IMR-90 (cell line): ENCODE measurements around the gene EYS. TPM values are rescaled to one million over a fixed set of nuclear protein-coding genes. Genes with fewer than 3 reads are reported as not detected.

Source experiments
- ATAC-seq: fragments of 200-7000 bp; cut with Tn5 transposase; 2 replicates; pipeline ENCODE4 v1.9.1; 2020; ENCODE audit warnings: low read depth, mild to moderate bottlenecking, moderate library complexity
- BruUV-seq: library from RNA; stranded (reverse); fragments of 400-500 nt; replicated peaks from 2 replicates; lab custom pipeline; 2021; lab: Mats Ljungman, UMichigan
- CTCF ChIA-PET: fragments of 300-600 bp; formaldehyde crosslinking; extraction: SDS; loops from one replicate; lab custom pipeline; 2021; ENCODE audit warnings: antibody characterized with exemption; lab: Yijun Ruan, JAX
- POLR2A ChIA-PET: fragments of 300-600 bp; sonication (Branson Sonifier 250); formaldehyde crosslinking; loops from one replicate; lab custom pipeline; 2022; ENCODE audit warnings: antibody characterized with exemption; ENCODE audit not compliant: unreplicated experiment; lab: Charles Lee
- DNase-seq: peaks from one replicate; pipeline ENCODE4 v3.0.0; 2013
- H2AFZ ChIP-seq: replicated peaks from 2 replicates; pipeline ENCODE3; 2013; ENCODE audit warnings: low read length, mild to moderate bottlenecking; ENCODE audit not compliant: poor library complexity
- H2AK5ac ChIP-seq: 2 replicates; pipeline ENCODE4 v1.6.1; 2013; ENCODE audit warnings: low read depth, low read length, inconsistent platforms
- H2AK9ac ChIP-seq: replicated peaks from 2 replicates; pipeline ENCODE3; 2013; ENCODE audit warnings: mild to moderate bottlenecking, low read depth, low read length, moderate library complexity; ENCODE audit not compliant: poor library complexity
- H2BK120ac ChIP-seq: 2 replicates; pipeline ENCODE4 v1.6.1; 2013; ENCODE audit warnings: low read depth, low read length, inconsistent platforms
- H2BK15ac ChIP-seq: 3 replicates; pipeline ENCODE4 v1.6.1; 2013; ENCODE audit warnings: low read depth, low read length, inconsistent platforms
- H2BK20ac ChIP-seq: 2 replicates; pipeline ENCODE4 v1.6.1; 2013; ENCODE audit warnings: low read depth, mild to moderate bottlenecking, inconsistent platforms, low read length, moderate library complexity
- H2BK5ac ChIP-seq: 2 replicates; pipeline ENCODE4 v1.6.1; 2013; ENCODE audit warnings: mild to moderate bottlenecking, low read depth, low read length, inconsistent platforms; ENCODE audit not compliant: poor library complexity, severe bottlenecking
- H3K14ac ChIP-seq: replicated peaks from 2 replicates; pipeline ENCODE4 v1.6.1; 2013; ENCODE audit warnings: low read depth, low read length, inconsistent platforms
- H3K18ac ChIP-seq: 2 replicates; pipeline ENCODE4 v1.6.1; 2013; ENCODE audit warnings: low read depth, low read length, control low read depth
- H3K23ac ChIP-seq: 2 replicates; pipeline ENCODE4 v1.6.1; 2013; ENCODE audit warnings: low read depth, low read length, inconsistent platforms
- H3K27ac ChIP-seq: 2 replicates; pipeline ENCODE4 v1.5.1; 2013; ENCODE audit warnings: mild to moderate bottlenecking, control low read depth, low read length; ENCODE audit not compliant: insufficient read depth
- H3K27me3 ChIP-seq: 2 replicates; pipeline ENCODE4 v1.6.1; 2013; ENCODE audit warnings: low read length; ENCODE audit not compliant: control insufficient read depth, insufficient read depth
- H3K36me3 ChIP-seq: 2 replicates; pipeline ENCODE4 v1.6.1; 2013; ENCODE audit warnings: low read length, mixed read lengths; ENCODE audit not compliant: control insufficient read depth, insufficient read depth
- H3K4ac ChIP-seq: 2 replicates; pipeline ENCODE4 v1.6.1; 2013; ENCODE audit warnings: low read depth, low read length, inconsistent platforms
- H3K4me1 ChIP-seq: 2 replicates; pipeline ENCODE4 v1.6.1; 2013; ENCODE audit warnings: low read length, mixed read lengths; ENCODE audit not compliant: control insufficient read depth, insufficient read depth
- H3K4me2 ChIP-seq: 2 replicates; pipeline ENCODE4 v1.6.1; 2013; ENCODE audit warnings: low read depth, mild to moderate bottlenecking, control low read depth, low read length, moderate library complexity
- H3K4me3 ChIP-seq: 2 replicates; pipeline ENCODE4 v1.5.1; 2013; ENCODE audit warnings: low read depth, mild to moderate bottlenecking, control low read depth, low read length, moderate library complexity; ENCODE audit not compliant: insufficient read depth
- H3K56ac ChIP-seq: 2 replicates; pipeline ENCODE4 v1.6.1; 2013; ENCODE audit warnings: low read length, inconsistent platforms; ENCODE audit not compliant: insufficient read depth; ENCODE audit errors: extremely low read depth
- H3K79me1 ChIP-seq, 2 experiments: 2 replicates each; pipeline ENCODE4 v1.6.1; 2013; ENCODE audit warnings: low read length in 2 of 2, inconsistent platforms in 1 of 2, low read depth in 1 of 2
- H3K9ac ChIP-seq: 2 replicates; pipeline ENCODE4 v1.6.1; 2013; ENCODE audit warnings: low read depth, low read length, control low read depth
- H3K9me1 ChIP-seq: 2 replicates; pipeline ENCODE4 v1.6.1; 2013; ENCODE audit warnings: low read length, inconsistent platforms; ENCODE audit not compliant: insufficient read depth
- H3K9me3 ChIP-seq: 2 replicates; pipeline ENCODE4 v1.6.1; 2013; ENCODE audit warnings: low read length; ENCODE audit not compliant: control insufficient read depth, insufficient read depth
- H4K20me1 ChIP-seq: 2 replicates; pipeline ENCODE4 v1.6.1; 2013; ENCODE audit warnings: low read length, inconsistent platforms; ENCODE audit not compliant: insufficient read depth
- H4K5ac ChIP-seq: 2 replicates; pipeline ENCODE4 v1.6.1; 2013; ENCODE audit warnings: mild to moderate bottlenecking, low read depth, low read length, control low read depth
- H4K8ac ChIP-seq, 2 experiments: 2 replicates each; pipeline ENCODE4 v1.6.1; 2013; ENCODE audit warnings: low read depth in 2 of 2, low read length in 2 of 2, control low read depth in 1 of 2, inconsistent platforms in 1 of 2
- H4K91ac ChIP-seq: 2 replicates; pipeline ENCODE4 v1.6.1; 2013; ENCODE audit warnings: low read depth, low read length, inconsistent platforms; ENCODE audit not compliant: insufficient read depth
- BHLHE40 ChIP-seq: fragments of 150-350 bp; IDR thresholded peaks from 2 replicates; pipeline ENCODE4 v1.6.1; 2016; ENCODE audit warnings: mild to moderate bottlenecking, low read depth, low read length
- CEBPB ChIP-seq: IDR thresholded peaks from 2 replicates; pipeline ENCODE4 v1.6.1; 2012; ENCODE audit warnings: low read depth, low read length, improper control_type of control experiment
- CHD1 ChIP-seq: IDR thresholded peaks from 2 replicates; pipeline ENCODE4 v1.6.1; 2012; ENCODE audit warnings: low read depth, low read length, improper control_type of control experiment
- CTCF ChIP-seq: conservative IDR thresholded peaks from 2 replicates; pipeline ENCODE4 v1.5.1; 2012; ENCODE audit warnings: mild to moderate bottlenecking, low read depth, low read length, improper control_type of control experiment
- FOS ChIP-seq: fragments of 150-350 bp; IDR thresholded peaks from 2 replicates; pipeline ENCODE4 v1.6.1; 2016; ENCODE audit warnings: low read depth, low read length
- MAFK ChIP-seq: IDR thresholded peaks from 2 replicates; pipeline ENCODE4 v1.6.1; 2012; ENCODE audit warnings: low read depth, low read length, improper control_type of control experiment
- MAZ ChIP-seq: IDR thresholded peaks from 2 replicates; pipeline ENCODE4 v1.6.1; 2012; ENCODE audit warnings: low read depth, mild to moderate bottlenecking, low read length, improper control_type of control experiment, moderate library complexity, borderline replicate concordance
- POLR2A ChIP-seq: IDR thresholded peaks from 2 replicates; pipeline ENCODE4 v1.6.1; 2012; ENCODE audit warnings: mild to moderate bottlenecking, low read depth, low read length
- RFX5 ChIP-seq: IDR thresholded peaks from 2 replicates; pipeline ENCODE4 v1.8.0; 2012; ENCODE audit warnings: low read depth, mild to moderate bottlenecking, low read length, moderate library complexity
- SMC3 ChIP-seq: fragments of 150-350 bp; IDR thresholded peaks from 2 replicates; pipeline ENCODE4 v1.6.1; 2016; ENCODE audit warnings: low read depth, mild to moderate bottlenecking, antibody characterized with exemption, low read length, moderate library complexity
- USF2 ChIP-seq: fragments of 150-350 bp; IDR thresholded peaks from 2 replicates; pipeline ENCODE4 v1.6.1; 2017; ENCODE audit warnings: mild to moderate bottlenecking, antibody characterized with exemption, low read length, low read depth
- WGBS, 2 experiments: methylation state at CpG; one replicate each; pipeline versions ENCODE4 v1.1.5 to v1.1.7; 2013; ENCODE audit warnings: missing lambda C conversion rate in 2 of 2; ENCODE audit not compliant: insufficient read length in 1 of 2; ENCODE audit errors: extremely low coverage in 2 of 2; 5-methylcytosine and 5-hydroxymethylcytosine counted together
- dilution Hi-C: fragments of 300-500 bp; cut with HindIII; formaldehyde crosslinking; loops from one replicate; pipeline ENCODE4 v1.14.3; 2018; ENCODE audit warnings: low sequenced_read_pairs; ENCODE audit not compliant: unreplicated experiment
- in situ Hi-C: fragments of 300-500 bp; cut with MboI; formaldehyde crosslinking; loops from 3 replicates; pipeline ENCODE4 v1.14.3; 2019; ENCODE audit warnings: low sequenced_read_pairs, inconsistent platforms, mixed read lengths
- intact Hi-C: fragments of 100-400 bp; cut with micrococcal nuclease; formaldehyde crosslinking; loops from 2 replicates; pipeline ENCODE4 v1.10.0; 2022
- polyA plus RNA-seq, 3 experiments: library from polyadenylated mRNA; depleted of rRNA; stranded (reverse); fragments of >200 nt; gene quantifications; 2 replicates each; pipeline ENCODE4 v1.2.3, GENCODE V29; 2012; ENCODE audit warnings: low replicate concordance in 1 of 3
- total RNA-seq: library from RNA; depleted of rRNA; stranded (reverse); fragments of >200 nt; gene quantifications from 2 replicates; pipeline ENCODE4 v1.2.3, GENCODE V29; 2012

The EYS gene
- total and polyA plus RNA-seq, 2 of the 4 experiments (the other 2 are of a cell fraction), result under 0.01 TPM; not detected in 1

- dilution Hi-C loops (no loop called here), in situ Hi-C loops (no loop called here), intact Hi-C loops (no loop called here)
- Histone ChIP-seq H2AK9ac (no peak overlapping the region), H3K18ac (no peak overlapping the region), H3K14ac (no peak overlapping the region), H2BK15ac (no peak overlapping the region), H3K27ac (no peak overlapping the region), H2BK120ac (no peak overlapping the region), H2AFZ (no peak overlapping the region), H4K91ac (no peak overlapping the region), H3K9me1 (no peaks in the 10 kb centered on the region), H3K27me3 (no peaks in the 10 kb centered on the region), H2AK5ac (no peak overlapping the region), H4K8ac (no peak overlapping the region), H3K4me3 (no peak overlapping the region), H4K20me1 (no peaks in the 10 kb centered on the region), H3K56ac (no peak overlapping the region), H3K4ac (no peak overlapping the region), H3K4me2 (no peak overlapping the region), H3K36me3 (no peaks in the 10 kb centered on the region), H3K9ac (no peak overlapping the region), H3K9me3 (no peaks in the 10 kb centered on the region), H2BK20ac (no peak overlapping the region), H4K5ac (no peak overlapping the region), H2BK5ac (no peak overlapping the region), H3K23ac (no peak overlapping the region), H3K79me1 (no peaks in the 10 kb centered on the region), H3K4me1 (no peaks in the 10 kb centered on the region)
- no CpG with 5 or more reads among the region's 3 CpGs for WGBS, 2 experiments
- no peak for ATAC-seq
- CTCF ChIA-PET, result no interaction called here
- DNase-seq, result peak; percentile 4
- POLR2A ChIA-PET, result no interaction called here
- TF ChIP-seq CTCF (no peak), MAZ (no peak), FOS (no peak), USF2 (no peak), BHLHE40 (no peak), CEBPB (no peak), CHD1 (no peak), SMC3 (no peak), POLR2A (no peak), MAFK (no peak), RFX5 (no peak)
- no TSS peak for BruUV-seq
These were observed 1721.8 kb downstream of the EYS start for GRCh38 chr6:63985223-63985622.
